ENCODE measurements around the gene SYK.
A peak's percentile ranks its signal among the peaks of the same experiment; 100 is the strongest.

Gene SYK

GRCh38 chr9:90847971-90848370, 46.4 kb downstream of the SYK start:
- no peak for TF ChIP-seq CTCF (IDR thresholded peaks at IDR 0.05; ENCODE audit: low read depth, low read length)
- Histone ChIP-seq H3K36me3 (peaks cover 99% of the 10 kb centered on the region), H3K4me3 (ENCODE audit: low read depth, low read length) (no peak overlapping the region), H3K27ac (no peak overlapping the region), H3K9me3 (ENCODE audit: severe bottlenecking) (no peaks in the 10 kb centered on the region), H3K27me3 (ENCODE audit: insufficient read depth, low read depth, severe bottlenecking) (no peaks in the 10 kb centered on the region)
- DNase-seq, result no peak

GRCh38 chr9:90848866-90849265, 47.2 kb downstream of the SYK start:
- no peak for DNase-seq
- Histone ChIP-seq H3K27ac (no peak overlapping the region), H3K27me3 (ENCODE audit: insufficient read depth, low read depth, severe bottlenecking) (no peaks in the 10 kb centered on the region), H3K4me3 (ENCODE audit: low read depth, low read length) (no peak overlapping the region), H3K36me3 (peaks cover 92% of the 10 kb centered on the region), H3K9me3 (ENCODE audit: severe bottlenecking) (no peaks in the 10 kb centered on the region)
- TF ChIP-seq CTCF (IDR thresholded peaks at IDR 0.05; ENCODE audit: low read depth, low read length), result no peak

- 0 out of 2 replicates have a peak, but pooled peaks have one; percentile 22 for TF ChIP-seq CTCF (IDR thresholded peaks at IDR 0.05; ENCODE audit: low read depth, low read length)
- peaks cover 73% of the 10 kb centered on the region for H3K36me3 ChIP-seq
- DNase-seq, result no peak
Measured at GRCh38 chr9:90851444-90851843, 49.8 kb downstream of the SYK start.

GRCh38 chr9:90853945-90854344, 52.3 kb downstream of the SYK start:
- H3K27me3 ChIP-seq (ENCODE audit: insufficient read depth, low read depth, severe bottlenecking), result no peaks in the 10 kb centered on the region
- peaks cover 70% of the 10 kb centered on the region for H3K36me3 ChIP-seq
- no peak for TF ChIP-seq CTCF (IDR thresholded peaks at IDR 0.05; ENCODE audit: low read depth, low read length)
- H3K9me3 ChIP-seq (ENCODE audit: severe bottlenecking), result no peaks in the 10 kb centered on the region
- no peak overlapping the region for H3K27ac ChIP-seq
- no peak overlapping the region for H3K4me3 ChIP-seq (ENCODE audit: low read depth, low read length)
- no peak for DNase-seq

More at GRCh38 chr9:90851444-90851843, 49.8 kb downstream of the SYK start:
- Histone ChIP-seq H3K27me3 (ENCODE audit: insufficient read depth, low read depth, severe bottlenecking) (no peaks in the 10 kb centered on the region), H3K27ac (no peak overlapping the region), H3K4me3 (ENCODE audit: low read depth, low read length) (no peak overlapping the region), H3K9me3 (ENCODE audit: severe bottlenecking) (no peaks in the 10 kb centered on the region)

- DNase-seq, result no peak
- Histone ChIP-seq H3K27me3 (ENCODE audit: insufficient read depth, low read depth, severe bottlenecking) (no peaks in the 10 kb centered on the region), H3K36me3 (peaks cover 70% of the 10 kb centered on the region), H3K9me3 (ENCODE audit: severe bottlenecking) (no peaks in the 10 kb centered on the region), H3K27ac (no peak overlapping the region), H3K4me3 (ENCODE audit: low read depth, low read length) (no peak overlapping the region)
- no peak for TF ChIP-seq CTCF (IDR thresholded peaks at IDR 0.05; ENCODE audit: low read depth, low read length)
Measured at GRCh38 chr9:90854637-90855175, 53.1 kb downstream of the SYK start.

Measured in WERI-Rb-1 (cell line).